HS-5 (cell line): ENCODE measurements around the gene L3HYPDH.

Experiments
- DNase-seq: peaks from one replicate; pipeline ENCODE4 v3.0.0-alpha.2; 2012; ENCODE audit warnings: low read depth

Gene L3HYPDH

DNA sequence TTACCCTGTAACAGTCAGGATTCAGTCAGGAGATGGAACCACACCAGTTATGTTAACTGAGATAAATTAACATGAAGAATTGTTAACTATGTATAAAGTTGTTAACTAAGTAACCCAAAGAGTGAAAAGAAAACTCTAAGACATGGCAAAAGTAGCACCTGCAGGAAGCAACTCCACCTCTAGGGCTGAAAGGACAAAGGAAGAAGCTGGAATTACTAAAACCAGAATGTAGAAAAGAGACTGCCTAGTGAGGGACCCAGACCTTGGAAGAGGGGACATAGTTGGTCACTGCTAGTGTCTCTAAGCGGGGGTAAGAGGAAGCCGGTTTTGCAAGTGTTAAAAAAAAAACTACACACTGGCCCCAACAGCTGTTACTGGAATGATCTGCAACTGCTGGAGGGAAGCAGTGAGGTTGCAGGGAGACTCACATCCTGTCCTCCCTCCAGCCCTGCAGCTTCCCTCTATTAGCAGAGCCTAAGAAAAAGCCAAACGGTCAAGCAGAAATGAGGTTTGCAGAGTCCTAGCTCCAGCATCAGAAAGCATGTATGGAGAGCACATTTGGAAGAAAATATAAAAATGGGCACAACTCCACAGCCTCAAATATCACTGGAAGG, 58.8 kb downstream of the L3HYPDH start:
- no peak for DNase-seq

GRCh38 chr14:59424341-59425071, 59.7 kb downstream of the L3HYPDH start:
- no peak for DNase-seq
